Karpas-422 (cell line): Measurements from ENCODE around the gene GATB. TPM values are rescaled to one million over a fixed set of nuclear protein-coding genes. Genes with fewer than 3 reads are reported as not detected.

Experiments used
- DNase-seq: peaks from one replicate; pipeline ENCODE4 v3.0.0-alpha.2; 2015
- H2AFZ ChIP-seq: fragments of 200-600 bp; sonication (generic); 2 replicates; pipeline ENCODE4 v1.6.1; 2014; ENCODE audit warnings: antibody characterized with exemption, low read length, mixed read lengths
- H3K27ac ChIP-seq: fragments of 200-600 bp; sonication (generic); 2 replicates; pipeline ENCODE4 v1.5.1; 2014; ENCODE audit warnings: mild to moderate bottlenecking, low read length, moderate library complexity
- H3K27me3 ChIP-seq: fragments of 200-600 bp; sonication (generic); 2 replicates; pipeline ENCODE4 v1.6.1; 2014; ENCODE audit warnings: low read length, mixed read lengths
- H3K36me3 ChIP-seq: fragments of 200-600 bp; sonication (generic); 2 replicates; pipeline ENCODE4 v1.6.1; 2014; ENCODE audit warnings: low read length, mixed read lengths; ENCODE audit not compliant: insufficient read depth
- H3K4me1 ChIP-seq: fragments of 200-600 bp; sonication (generic); 2 replicates; pipeline ENCODE4 v1.6.1; 2014; ENCODE audit warnings: mild to moderate bottlenecking, low read length, mixed read lengths
- H3K4me2 ChIP-seq: fragments of 200-600 bp; sonication (generic); 2 replicates; pipeline ENCODE4 v1.6.1; 2014; ENCODE audit warnings: low read length, low read depth, mild to moderate bottlenecking; ENCODE audit not compliant: poor library complexity, severe bottlenecking
- H3K4me3 ChIP-seq: fragments of 200-600 bp; sonication (generic); 2 replicates; pipeline ENCODE4 v1.5.1; 2014; ENCODE audit warnings: mild to moderate bottlenecking, antibody characterized with exemption, low read length, mixed read lengths
- H3K79me2 ChIP-seq: fragments of 200-600 bp; sonication (generic); 2 replicates; pipeline ENCODE4 v1.6.1; 2014; ENCODE audit warnings: mild to moderate bottlenecking, low read length, mixed read lengths
- H3K9ac ChIP-seq: fragments of 200-600 bp; sonication (generic); 2 replicates; pipeline ENCODE4 v1.6.0; 2014; ENCODE audit warnings: low read length
- H3K9me2 ChIP-seq: fragments of 200-600 bp; sonication (generic), shearing (Covaris generic); replicated peaks from 2 replicates; pipeline ENCODE4 v1.6.0; 2014; ENCODE audit warnings: mild to moderate bottlenecking, low read length, moderate library complexity; ENCODE audit not compliant: insufficient read depth
- H3K9me3 ChIP-seq: fragments of 300-700, 200-600 bp; sonication (generic); 2 replicates; pipeline ENCODE4 v1.6.1; 2014; ENCODE audit warnings: low read length, mixed read lengths
- H4K20me1 ChIP-seq: fragments of 200-600 bp; sonication (generic); 2 replicates; pipeline ENCODE4 v1.6.1; 2014; ENCODE audit warnings: mild to moderate bottlenecking, antibody characterized with exemption, low read length, low read depth; ENCODE audit not compliant: insufficient read depth
- total RNA-seq: library from RNA; depleted of rRNA; stranded (reverse); fragments of >200 nt; shearing (Covaris generic); gene quantifications from 2 replicates; pipeline ENCODE4 v1.2.3, GENCODE V29; 2014; ENCODE audit warnings: low replicate concordance

Gene GATB
- total RNA-seq, 1 experiment from 2014 or later = 18.9 TPM

DNA sequence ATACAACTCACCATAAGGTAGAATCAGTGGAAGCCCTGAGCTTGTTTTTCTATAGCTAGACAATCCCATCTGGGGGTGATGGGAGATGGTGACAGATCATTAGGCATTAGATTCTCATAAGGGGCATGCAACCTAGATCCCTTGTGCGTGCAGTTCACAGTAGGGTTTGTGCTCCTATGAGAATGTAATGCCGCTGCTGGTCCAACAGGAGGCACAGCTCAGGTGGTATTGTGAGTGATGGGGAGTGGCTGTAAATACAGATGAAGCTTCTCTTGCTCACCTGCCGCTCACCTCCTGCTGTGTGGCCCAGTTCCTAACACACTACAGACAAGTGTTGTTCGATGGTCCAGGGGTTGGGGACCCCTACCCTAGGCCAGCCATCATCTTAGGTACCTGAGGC, 5.9 kb upstream of the GATB start:
- Histone ChIP-seq H3K4me3 (no peak overlapping the region), H3K4me1 (peaks cover 2% of the 10 kb centered on the region), H3K4me2 (no peak overlapping the region), H3K9me3 (no peaks in the 10 kb centered on the region), H2AFZ (no peak overlapping the region), H3K79me2 (no peaks in the 10 kb centered on the region), H3K27ac (no peak overlapping the region), H3K27me3 (no peaks in the 10 kb centered on the region), H3K9ac (no peak overlapping the region), H3K36me3 (no peaks in the 10 kb centered on the region), H3K9me2 (0 out of 2 replicates have a peak, but pooled peaks cover 6% of the 10 kb centered on the region), H4K20me1 (no peaks in the 10 kb centered on the region)
- DNase-seq = peak; percentile 80

DNA sequence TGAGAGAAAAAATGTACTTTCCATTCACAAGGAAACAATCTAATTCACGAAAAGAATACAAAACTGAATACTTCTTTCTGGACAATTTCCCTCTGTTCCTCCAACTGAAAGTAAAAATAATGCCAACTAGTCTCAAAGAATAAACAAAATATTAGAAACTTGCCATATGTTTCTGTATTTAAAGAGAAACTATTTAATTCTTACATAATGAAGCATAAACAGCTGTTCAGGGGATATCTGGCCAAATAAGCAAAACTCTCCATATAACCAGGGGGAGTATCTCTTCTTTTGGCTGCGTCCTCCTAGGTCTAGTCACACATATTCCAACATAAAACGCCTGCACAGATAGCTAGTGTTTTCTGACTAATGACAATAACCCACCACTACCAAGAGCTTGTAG, 805 bp downstream of the GATB start:
- Histone ChIP-seq H4K20me1 (no peaks in the 10 kb centered on the region), H3K9ac (peak overlapping the region; percentile 77), H3K9me2 (0 out of 2 replicates have a peak, but pooled peaks cover 6% of the 10 kb centered on the region), H3K4me1 (peaks cover 20% of the 10 kb centered on the region), H2AFZ (peak overlapping the region; percentile 65; the same call in 1 of the 2 replicates), H3K27me3 (no peaks in the 10 kb centered on the region), H3K27ac (no peak overlapping the region), H3K4me3 (peak overlapping the region; percentile 87), H3K4me2 (peak overlapping the region; percentile 76), H3K79me2 (peaks cover 18% of the 10 kb centered on the region), H3K36me3 (peaks cover 12% of the 10 kb centered on the region; the same call in 1 of the 2 replicates), H3K9me3 (no peaks in the 10 kb centered on the region)
- DNase-seq = no peak

DNA sequence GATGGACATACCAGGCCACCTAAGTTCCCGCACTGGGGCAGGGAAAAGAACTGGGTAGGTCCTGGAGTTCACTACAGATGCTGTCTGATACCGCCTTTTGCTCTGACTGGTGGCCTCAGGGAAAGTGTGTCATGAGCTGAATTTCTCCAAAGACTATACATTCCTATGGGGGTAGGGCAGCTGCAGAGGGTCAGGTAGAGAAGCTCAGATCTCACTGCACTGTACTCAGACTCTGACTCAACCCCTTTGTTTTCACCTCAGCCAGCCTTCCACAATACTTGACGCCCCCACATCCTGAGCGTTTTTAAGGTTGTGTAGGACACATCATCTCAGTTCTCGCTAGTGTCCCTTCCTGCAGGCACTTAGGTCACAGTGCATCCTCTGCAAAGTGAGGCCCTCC, 7.8 kb downstream of the GATB start:
- no peak for DNase-seq
- no peak overlapping the region for H3K4me3 ChIP-seq
- H3K4me1 ChIP-seq = no peaks in the 10 kb centered on the region
- no peak overlapping the region for H2AFZ ChIP-seq
- H3K9ac ChIP-seq = no peak overlapping the region
- no peak overlapping the region for H3K4me2 ChIP-seq
- no peaks in the 10 kb centered on the region for H4K20me1 ChIP-seq
- peaks cover 10% of the 10 kb centered on the region; the same call in 1 of the 2 replicates for H3K36me3 ChIP-seq
- H3K27me3 ChIP-seq = no peaks in the 10 kb centered on the region
- H3K9me3 ChIP-seq = no peaks in the 10 kb centered on the region
- no peaks in the 10 kb centered on the region for H3K79me2 ChIP-seq
- H3K27ac ChIP-seq = no peak overlapping the region
- no peaks in the 10 kb centered on the region for H3K9me2 ChIP-seq

DNA sequence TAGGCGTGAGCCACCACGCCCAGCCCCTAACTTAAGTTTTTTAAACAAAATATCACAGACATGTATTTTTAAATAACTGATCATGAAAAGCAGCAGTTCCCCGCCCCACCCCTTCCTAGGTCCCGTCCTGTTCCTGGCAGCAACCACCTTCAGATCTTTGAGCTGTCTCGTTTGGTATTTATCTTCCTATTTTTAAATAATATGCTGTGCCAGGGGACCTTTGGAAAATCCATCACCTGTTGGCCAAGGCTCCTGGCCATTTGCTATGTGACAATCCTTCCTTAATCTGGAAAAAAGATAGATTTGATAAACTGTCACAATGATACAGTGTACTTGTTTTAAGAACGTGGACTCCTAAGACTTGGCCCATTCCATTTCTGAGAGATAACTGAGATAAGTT, 10.7 kb downstream of the GATB start:
- Histone ChIP-seq H3K4me1 (peaks cover 4% of the 10 kb centered on the region), H3K4me3 (no peak overlapping the region)

DNA sequence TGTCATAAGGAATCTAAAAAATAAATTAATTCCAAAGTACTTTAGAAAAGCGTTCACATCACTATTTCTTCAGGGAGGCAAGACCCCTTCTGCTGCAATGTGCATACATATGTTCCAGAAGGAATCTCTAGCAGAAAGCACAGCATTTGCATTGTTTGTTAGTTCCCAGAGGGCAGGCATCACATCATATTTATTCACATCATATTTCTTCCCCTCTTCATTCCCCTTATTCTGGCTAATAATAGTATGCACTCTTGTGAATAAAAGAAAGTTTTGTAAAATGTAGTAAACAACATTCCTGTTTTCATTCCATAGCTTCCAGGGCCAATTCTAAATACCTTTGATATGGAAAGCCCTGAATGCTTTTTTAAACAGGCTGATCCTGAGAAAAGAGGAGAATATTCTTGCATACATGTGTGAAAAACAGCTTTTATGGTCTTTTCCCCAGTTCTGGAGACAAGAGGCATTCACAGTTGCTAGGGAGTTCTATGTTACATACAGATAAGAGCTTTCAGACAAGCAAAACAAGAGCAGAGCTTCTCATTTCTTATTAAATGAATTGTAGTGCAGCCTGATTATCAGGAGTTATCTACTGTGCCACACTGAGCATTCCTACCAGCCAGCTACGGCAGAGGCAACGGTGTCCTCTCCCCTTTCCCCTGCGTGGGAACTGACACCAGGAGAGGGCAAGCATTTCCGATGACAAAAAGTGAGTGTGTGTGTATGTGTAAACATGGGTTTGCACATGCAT, 15.2 kb downstream of the GATB start:
- 0 out of 2 replicates have a peak overlapping the region, but pooled peaks have one; percentile 32 for H3K27ac ChIP-seq
- no peaks in the 10 kb centered on the region for H3K36me3 ChIP-seq
- H4K20me1 ChIP-seq = no peaks in the 10 kb centered on the region
- DNase-seq = no peak
- peaks cover 14% of the 10 kb centered on the region for H3K4me1 ChIP-seq
- H3K4me3 ChIP-seq = no peak overlapping the region
- H3K4me2 ChIP-seq = peak overlapping the region; percentile 31
- no peak overlapping the region for H3K9ac ChIP-seq
- H3K27me3 ChIP-seq = no peaks in the 10 kb centered on the region
- no peak overlapping the region for H2AFZ ChIP-seq
- no peaks in the 10 kb centered on the region for H3K9me2 ChIP-seq
- H3K79me2 ChIP-seq = peaks cover 39% of the 10 kb centered on the region
- no peaks in the 10 kb centered on the region for H3K9me3 ChIP-seq

More for the DNA sequence above, 10.7 kb downstream of the GATB start:
- H3K27me3 ChIP-seq = no peaks in the 10 kb centered on the region
- no peak overlapping the region for H2AFZ ChIP-seq
- no peaks in the 10 kb centered on the region for H4K20me1 ChIP-seq
- H3K4me2 ChIP-seq = no peak overlapping the region
- H3K27ac ChIP-seq = no peak overlapping the region
- H3K36me3 ChIP-seq = peaks cover 6% of the 10 kb centered on the region; the same call in 1 of the 2 replicates
- H3K9me3 ChIP-seq = no peaks in the 10 kb centered on the region
- no peaks in the 10 kb centered on the region for H3K9me2 ChIP-seq
- no peak overlapping the region for H3K9ac ChIP-seq
- H3K79me2 ChIP-seq = peaks cover 19% of the 10 kb centered on the region
- DNase-seq = no peak

DNA sequence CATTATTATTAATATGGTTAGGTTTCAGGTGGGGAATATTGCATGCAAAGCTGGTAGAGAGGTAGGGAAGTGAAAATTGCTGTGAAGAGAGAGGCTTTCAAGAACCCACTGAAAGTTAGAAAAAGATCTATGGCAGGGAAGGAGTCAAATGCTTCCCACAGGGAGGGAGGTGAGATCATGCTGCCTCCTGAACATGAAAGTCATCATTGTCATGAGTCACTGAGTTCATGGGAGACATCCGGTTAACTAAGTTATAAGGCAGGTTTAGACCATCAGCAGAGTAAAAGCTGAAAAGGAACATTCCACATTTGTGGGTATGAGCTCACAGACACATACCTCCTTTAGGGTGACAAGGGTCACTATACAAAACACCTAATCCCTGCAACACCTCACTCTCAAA, 16.2 kb downstream of the GATB start:
- H2AFZ ChIP-seq = 0 out of 2 replicates have a peak overlapping the region, but pooled peaks have one; percentile 5
- no peak for DNase-seq
- no peaks in the 10 kb centered on the region for H3K9me3 ChIP-seq
- H3K79me2 ChIP-seq = peaks cover 39% of the 10 kb centered on the region
- H3K4me3 ChIP-seq = no peak overlapping the region
- H3K9ac ChIP-seq = peak overlapping the region; percentile 24; the same call in 1 of the 2 replicates
- H3K4me1 ChIP-seq = peaks cover 14% of the 10 kb centered on the region
- H3K27ac ChIP-seq = peak overlapping the region; percentile 32
- no peaks in the 10 kb centered on the region for H3K27me3 ChIP-seq
- H3K36me3 ChIP-seq = no peaks in the 10 kb centered on the region
- no peaks in the 10 kb centered on the region for H4K20me1 ChIP-seq
- peak overlapping the region; percentile 31 for H3K4me2 ChIP-seq
- H3K9me2 ChIP-seq = no peaks in the 10 kb centered on the region

DNA sequence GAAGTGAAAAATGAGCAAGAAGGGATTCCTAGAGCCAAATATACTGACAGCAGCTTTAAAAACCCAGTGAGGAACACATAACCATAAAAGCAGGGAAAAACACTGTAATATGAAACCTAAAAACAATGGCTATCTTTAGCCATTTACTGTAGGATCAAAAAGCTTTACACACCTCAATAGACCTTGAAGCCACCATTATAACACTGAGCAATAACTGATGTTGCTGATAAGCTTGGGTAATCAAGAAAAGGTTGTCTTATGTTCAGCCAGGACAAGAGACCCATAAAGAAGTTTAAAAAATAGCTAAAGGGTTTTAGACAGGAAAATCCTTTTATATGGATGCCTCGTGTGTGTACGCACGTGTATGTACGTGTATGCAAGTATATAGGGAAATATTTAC, 16.9 kb downstream of the GATB start:
- no peak overlapping the region for H2AFZ ChIP-seq
- H3K27me3 ChIP-seq = no peaks in the 10 kb centered on the region
- H3K9ac ChIP-seq = no peak overlapping the region

DNA sequence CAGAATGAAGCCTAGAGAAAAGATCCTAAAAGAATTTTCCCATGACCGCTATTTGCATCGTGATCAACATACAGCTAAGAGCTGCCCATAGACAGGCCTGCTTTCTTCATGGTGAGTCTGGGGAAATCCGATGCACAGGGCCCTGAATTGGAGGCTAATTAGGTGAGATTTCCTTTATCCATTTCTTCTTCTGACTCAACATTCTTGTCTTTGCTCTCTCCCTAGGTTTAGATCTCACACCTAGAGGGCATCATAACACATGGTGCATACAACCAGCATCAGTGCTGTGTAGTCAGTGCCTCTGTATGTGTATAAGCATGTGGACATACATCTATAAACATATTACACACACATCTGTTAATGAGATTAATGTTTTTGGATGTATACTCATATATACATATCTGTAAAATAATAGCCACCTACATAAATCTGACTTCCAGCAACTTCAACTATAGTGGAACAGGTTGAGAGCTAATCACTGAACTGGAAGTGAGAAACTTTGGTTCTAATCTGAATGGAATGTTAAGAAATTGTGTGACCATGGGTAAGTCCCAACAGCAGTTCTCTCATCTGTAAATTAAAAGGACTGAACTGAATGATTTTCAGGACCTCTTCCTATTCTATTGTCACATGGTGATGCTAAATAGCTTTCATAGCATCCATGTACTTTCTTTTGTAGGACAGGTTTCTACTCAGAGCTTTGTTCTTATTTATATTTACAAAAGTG, 17.5 kb downstream of the GATB start:
- Histone ChIP-seq H4K20me1 (no peaks in the 10 kb centered on the region), H3K27ac (no peak overlapping the region), H3K27me3 (no peaks in the 10 kb centered on the region), H3K4me3 (no peak overlapping the region), H2AFZ (no peak overlapping the region), H3K36me3 (no peaks in the 10 kb centered on the region), H3K9me3 (no peaks in the 10 kb centered on the region), H3K4me2 (no peak overlapping the region), H3K9me2 (no peaks in the 10 kb centered on the region), H3K79me2 (peaks cover 39% of the 10 kb centered on the region), H3K4me1 (peaks cover 14% of the 10 kb centered on the region), H3K9ac (no peak overlapping the region)
- no peak for DNase-seq

More for the DNA sequence above, 16.9 kb downstream of the GATB start:
- Histone ChIP-seq H3K4me3 (no peak overlapping the region), H3K9me3 (no peaks in the 10 kb centered on the region), H3K9me2 (no peaks in the 10 kb centered on the region), H4K20me1 (no peaks in the 10 kb centered on the region), H3K79me2 (peaks cover 39% of the 10 kb centered on the region), H3K27ac (no peak overlapping the region), H3K36me3 (no peaks in the 10 kb centered on the region), H3K4me1 (peaks cover 14% of the 10 kb centered on the region), H3K4me2 (no peak overlapping the region)
- DNase-seq = no peak
